Mesendoderm (in vitro differentiated cells): ENCODE data around the gene DTX1. TPM values are rescaled to one million over a fixed set of nuclear protein-coding genes. Genes with fewer than 3 reads are reported as not detected.

ENCODE experiments used
- DNase-seq: peaks from one replicate; pipeline ENCODE4 v3.0.0; 2013
- H2AK5ac ChIP-seq: 2 replicates; pipeline ENCODE4 v1.6.1; 2013; ENCODE audit warnings: low read length, inconsistent platforms
- H2BK120ac ChIP-seq: 2 replicates; pipeline ENCODE4 v1.6.1; 2013; ENCODE audit warnings: low read depth, mild to moderate bottlenecking, low read length, moderate library complexity, mixed read lengths
- H2BK15ac ChIP-seq: replicated peaks from 2 replicates; pipeline ENCODE4 v1.6.1; 2013; ENCODE audit warnings: low read depth, mild to moderate bottlenecking, moderate library complexity
- H2BK5ac ChIP-seq: 2 replicates; pipeline ENCODE4 v1.6.1; 2013; ENCODE audit warnings: low read length, inconsistent platforms
- H3K18ac ChIP-seq: 2 replicates; pipeline ENCODE4 v1.6.1; 2013; ENCODE audit warnings: mild to moderate bottlenecking, low read length, mixed read lengths
- H3K23ac ChIP-seq: one replicate; pipeline ENCODE4 v1.6.1; 2013; ENCODE audit warnings: low read length
- H3K27ac ChIP-seq: 2 replicates; pipeline ENCODE4 v1.5.1; 2013; ENCODE audit warnings: low read depth, mild to moderate bottlenecking, inconsistent platforms, low read length, moderate library complexity
- H3K27me3 ChIP-seq: 2 replicates; pipeline ENCODE4 v1.6.1; 2013; ENCODE audit warnings: low read length, control low read depth, mild to moderate bottlenecking, inconsistent platforms; ENCODE audit not compliant: insufficient read depth, poor library complexity
- H3K36me3 ChIP-seq: 2 replicates; pipeline ENCODE4 v1.6.1; 2013; ENCODE audit warnings: low read length, inconsistent platforms; ENCODE audit not compliant: control insufficient read depth, insufficient read depth
- H3K4ac ChIP-seq: one replicate; pipeline ENCODE4 v1.6.1; 2013; ENCODE audit warnings: low read depth, mild to moderate bottlenecking, low read length, moderate library complexity
- H3K4me1 ChIP-seq: 2 replicates; pipeline ENCODE4 v1.6.1; 2013; ENCODE audit warnings: low read depth, low read length, inconsistent platforms; ENCODE audit not compliant: control insufficient read depth
- H3K4me2 ChIP-seq: 2 replicates; pipeline ENCODE4 v1.6.1; 2013; ENCODE audit warnings: low read length
- H3K4me3 ChIP-seq: 2 replicates; pipeline ENCODE4 v1.5.1; 2013; ENCODE audit warnings: mild to moderate bottlenecking, low read length
- H3K56ac ChIP-seq: one replicate; pipeline ENCODE4 v1.6.1; 2013; ENCODE audit warnings: low read length
- H3K79me1 ChIP-seq: 2 replicates; pipeline ENCODE4 v1.6.1; 2013; ENCODE audit warnings: low read length, inconsistent platforms
- H3K79me2 ChIP-seq: 2 replicates; pipeline ENCODE4 v1.6.1; 2013; ENCODE audit warnings: mild to moderate bottlenecking, low read length; ENCODE audit not compliant: control insufficient read depth, insufficient read depth
- H3K9ac ChIP-seq: 2 replicates; pipeline ENCODE4 v1.6.1; 2013; ENCODE audit warnings: low read length, inconsistent platforms
- H4K5ac ChIP-seq: one replicate; pipeline ENCODE4 v1.6.1; 2013; ENCODE audit warnings: low read length
- H4K8ac ChIP-seq: one replicate; pipeline ENCODE4 v1.6.1; 2013; ENCODE audit warnings: low read depth, mild to moderate bottlenecking, control low read depth, low read length, moderate library complexity
- WGBS: extraction: QIAGEN DNeasy Blood & Tissue Kit; methylation state at CpG from one replicate; pipeline ENCODE4 v1.1.7; 2013; ENCODE audit warnings: low lambda C conversion rate, missing lambda C conversion rate; ENCODE audit not compliant: insufficient coverage; ENCODE audit errors: extremely low coverage; 5-methylcytosine and 5-hydroxymethylcytosine counted together
- polyA plus RNA-seq, 2 experiments: library from polyadenylated mRNA; stranded (reverse); fragments of 200-250 nt; gene quantifications; one replicate each; pipeline ENCODE4 v1.2.3, GENCODE V29; 2013

DTX1 gene
- polyA plus RNA-seq (2013, experiment 1 of 2) = 1.9 TPM
- 1.7 TPM for polyA plus RNA-seq (2013, experiment 2 of 2)

- Histone ChIP-seq H3K27ac (no peak within 1 kb of the TSS), H3K4ac (peak within 1 kb of the TSS; percentile 6), H3K56ac (peak within 1 kb of the TSS; percentile 75), H2BK15ac (no peak within 1 kb of the TSS), H2AK5ac (no peak within 1 kb of the TSS), H3K23ac (no peak within 1 kb of the TSS), H3K4me2 (peak within 1 kb of the TSS; percentile 57), H3K36me3 (no peaks in the 10 kb centered on the region), H3K79me2 (no peaks in the 10 kb centered on the region), H2BK5ac (no peak within 1 kb of the TSS), H3K9ac (peak within 1 kb of the TSS; percentile 56), H3K79me1 (no peaks in the 10 kb centered on the region), H3K4me1 (no peaks in the 10 kb centered on the region), H4K5ac (no peak within 1 kb of the TSS), H2BK120ac (no peak within 1 kb of the TSS), H3K27me3 (peaks cover 6% of the 10 kb centered on the region), H3K18ac (peak within 1 kb of the TSS; percentile 19), H3K4me3 (peak within 1 kb of the TSS; percentile 14), H4K8ac (no peak within 1 kb of the TSS)
- WGBS = no CpG with 5 or more reads among the region's 94 CpGs
- DNase-seq = no peak
Observed at GRCh38 chr12:113056631-113057488, at the start of gene DTX1. TSS of gene DTX1 (plus strand) at chr12:113056730. CDS start at chr12:113058193, 1,463 bp downstream.

- no peak overlapping the region for H2BK120ac ChIP-seq
- H3K79me1 ChIP-seq = no peaks in the 10 kb centered on the region
- WGBS = no CpG with 5 or more reads among the region's 4 CpGs
- no peak overlapping the region for H3K27ac ChIP-seq
- H2BK5ac ChIP-seq = no peak overlapping the region
- no peak for DNase-seq
- no peak overlapping the region for H3K9ac ChIP-seq
- no peak overlapping the region for H3K56ac ChIP-seq
- no peak overlapping the region for H2AK5ac ChIP-seq
- H3K23ac ChIP-seq = no peak overlapping the region
- no peak overlapping the region for H3K4me3 ChIP-seq
- H3K27me3 ChIP-seq = no peaks in the 10 kb centered on the region
- H3K4me2 ChIP-seq = no peak overlapping the region
- H3K4me1 ChIP-seq = no peaks in the 10 kb centered on the region
- H3K79me2 ChIP-seq = no peaks in the 10 kb centered on the region
- H3K4ac ChIP-seq = no peak overlapping the region
- H3K18ac ChIP-seq = no peak overlapping the region
- no peak overlapping the region for H2BK15ac ChIP-seq
- H3K36me3 ChIP-seq = no peaks in the 10 kb centered on the region
- no peak overlapping the region for H4K5ac ChIP-seq
- H4K8ac ChIP-seq = no peak overlapping the region
Observed at GRCh38 chr12:113007166-113007565, 49.4 kb upstream of the DTX1 start.

- Histone ChIP-seq H3K4me3 (no peak overlapping the region), H3K79me1 (no peaks in the 10 kb centered on the region), H3K23ac (no peak overlapping the region), H2AK5ac (no peak overlapping the region), H4K5ac (no peak overlapping the region), H3K56ac (no peak overlapping the region), H3K27me3 (no peaks in the 10 kb centered on the region), H3K4me1 (no peaks in the 10 kb centered on the region), H3K18ac (no peak overlapping the region), H3K9ac (no peak overlapping the region), H2BK120ac (no peak overlapping the region), H2BK5ac (no peak overlapping the region), H3K36me3 (no peaks in the 10 kb centered on the region), H2BK15ac (no peak overlapping the region), H3K4ac (no peak overlapping the region), H4K8ac (no peak overlapping the region), H3K79me2 (no peaks in the 10 kb centered on the region), H3K27ac (no peak overlapping the region), H3K4me2 (no peak overlapping the region)
- DNase-seq = no peak
- WGBS = no CpG with 5 or more reads among the region's 2 CpGs
Observed at GRCh38 chr12:113010701-113011100, 45.8 kb upstream of the DTX1 start.

- H2BK15ac ChIP-seq = no peak overlapping the region
- no CpG with 5 or more reads among the region's 9 CpGs for WGBS
- H3K4me2 ChIP-seq = no peak overlapping the region
- no peak overlapping the region for H3K9ac ChIP-seq
- no peak overlapping the region for H3K4me3 ChIP-seq
- H3K18ac ChIP-seq = no peak overlapping the region
- H3K27ac ChIP-seq = no peak overlapping the region
- no peak overlapping the region for H3K4ac ChIP-seq
- no peak overlapping the region for H2BK5ac ChIP-seq
- H3K27me3 ChIP-seq = no peaks in the 10 kb centered on the region
- H3K79me2 ChIP-seq = no peaks in the 10 kb centered on the region
- no peak for DNase-seq
- no peak overlapping the region for H2AK5ac ChIP-seq
- H3K23ac ChIP-seq = no peak overlapping the region
- no peak overlapping the region for H2BK120ac ChIP-seq
- H4K5ac ChIP-seq = no peak overlapping the region
- H4K8ac ChIP-seq = no peak overlapping the region
- H3K36me3 ChIP-seq = no peaks in the 10 kb centered on the region
- H3K56ac ChIP-seq = no peak overlapping the region
- H3K79me1 ChIP-seq = no peaks in the 10 kb centered on the region
- H3K4me1 ChIP-seq = no peaks in the 10 kb centered on the region
Observed at GRCh38 chr12:113014565-113014964, 42.0 kb upstream of the DTX1 start.

GRCh38 chr12:113016796-113017195 is 39.7 kb upstream of the DTX1 start:
- Histone ChIP-seq H3K4me3 (no peak overlapping the region), H3K79me1 (no peaks in the 10 kb centered on the region), H3K4me2 (no peak overlapping the region), H2BK120ac (no peak overlapping the region), H3K18ac (no peak overlapping the region), H3K9ac (no peak overlapping the region), H4K8ac (no peak overlapping the region), H3K56ac (no peak overlapping the region), H2BK5ac (no peak overlapping the region), H2BK15ac (no peak overlapping the region), H3K79me2 (no peaks in the 10 kb centered on the region), H3K23ac (no peak overlapping the region), H3K4me1 (no peaks in the 10 kb centered on the region), H4K5ac (no peak overlapping the region), H3K27ac (no peak overlapping the region), H3K27me3 (no peaks in the 10 kb centered on the region), H3K36me3 (no peaks in the 10 kb centered on the region), H3K4ac (no peak overlapping the region), H2AK5ac (no peak overlapping the region)
- DNase-seq = no peak
- no CpG with 5 or more reads among the region's 5 CpGs for WGBS
